ENCODE data around the gene HSP90AB1. TPM values are rescaled to one million over a fixed set of nuclear protein-coding genes. Genes with fewer than 3 reads are reported as not detected.

HSP90AB1 gene
- total RNA-seq: 1,000 to 10,000 TPM in 1 of 8 experiments, 100 to 1,000 TPM in 7; 588 to 1,345 (median 878) TPM

DNA sequence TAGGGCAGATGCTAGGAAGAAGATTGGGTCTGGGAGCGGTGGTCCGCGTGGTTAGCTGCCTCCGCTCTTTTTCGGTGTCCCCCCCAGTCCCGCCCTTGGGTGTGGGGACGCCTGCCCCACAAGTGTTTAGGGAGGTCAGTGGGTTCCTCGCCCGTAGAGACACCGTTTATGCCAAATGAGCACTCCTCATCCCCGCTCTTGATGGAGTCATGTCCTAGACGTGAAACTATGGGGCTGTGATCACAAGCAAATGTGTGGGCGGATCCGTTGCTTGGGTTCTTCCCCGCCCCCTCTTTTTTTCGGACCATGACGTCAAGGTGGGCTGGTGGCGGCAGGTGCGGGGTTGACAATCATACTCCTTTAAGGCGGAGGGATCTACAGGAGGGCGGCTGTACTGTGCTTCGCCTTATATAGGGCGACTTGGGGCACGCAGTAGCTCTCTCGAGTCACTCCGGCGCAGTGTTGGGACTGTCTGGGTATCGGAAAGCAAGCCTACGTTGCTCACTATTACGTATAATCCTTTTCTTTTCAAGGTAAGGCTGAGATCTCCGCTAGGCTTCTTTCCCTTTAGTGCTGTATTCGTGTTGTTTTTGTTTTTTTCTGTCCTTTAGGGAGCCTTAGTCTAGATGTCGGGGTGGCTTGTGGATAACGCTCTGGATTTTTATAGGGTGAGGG is at the start of gene HSP90AB1:
Gene HSP90AB1, plus strand, starts transcription at position 439 of the 675 bp plus-strand sequence. CDS start 1,529 bp downstream, outside the sequence.
- Histone ChIP-seq H3K27ac (peak within 1 kb of the TSS; percentile 96 to 97), H3K4me1 (replicated peaks in 1 of 2) (peaks cover 19 to 29% of the 10 kb centered on the region in 2 donors), H3K4me3 (peak within 1 kb of the TSS; percentile 89 to 98 (median 95))
- ATAC-seq (replicated peaks in 6 of 8): peak; percentile 66 to 78 (median 68)
- WGBS, 10 experiments: 0 to 5% (median 0%) methylated on average over 1 to 15 of the region's 34 CpGs; no CpG with 5 or more reads in 2 of the 10 experiments
- in situ Hi-C loops (cut with MboI; ENCODE audit: low pct_unique_long_range_greater_than_20kb in 2 of 9, low sequenced_read_pairs in 9 of 9, unreplicated experiment in 9 of 9): loop anchor here in 1 of 9 experiments (25.0 kb wide), 1 partner anchor 134 kb away; no protein-coding TSS in a partner anchor

DNA sequence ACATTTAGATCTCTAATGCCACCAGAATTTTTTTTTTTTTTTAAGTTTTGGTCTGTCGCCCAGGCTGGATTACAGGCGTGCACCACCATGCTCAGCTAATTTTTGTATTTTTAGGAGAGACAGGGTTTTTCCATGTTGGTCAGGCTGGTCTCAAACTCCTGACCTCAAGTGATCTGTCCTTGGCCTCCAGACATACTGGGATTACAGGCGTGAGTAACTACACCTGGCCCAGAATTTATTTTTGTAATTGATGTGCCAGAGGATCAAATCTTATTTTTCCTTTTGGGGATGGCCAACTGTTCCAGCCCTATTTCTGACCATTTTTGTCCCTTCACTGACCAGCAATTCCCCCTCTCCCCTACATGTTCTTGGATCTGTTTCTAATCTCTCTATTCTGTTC is 48.2 kb upstream of the HSP90AB1 start:
- H3K27ac ChIP-seq: no peak overlapping the region
- peaks cover 0 to 6% of the 10 kb centered on the region in 2 donors for H3K4me1 ChIP-seq (replicated peaks in 1 of 2)
- no peak overlapping the region for H3K4me3 ChIP-seq
- no peak for ATAC-seq (replicated peaks in 6 of 8)
- in situ Hi-C loops (cut with MboI; ENCODE audit: low pct_unique_long_range_greater_than_20kb in 2 of 9, low sequenced_read_pairs in 9 of 9, unreplicated experiment in 9 of 9): no loop called here
- WGBS, 10 experiments: 49 to 100% (median 90%) methylated on average over 1 to 3 of the region's 3 CpGs; no CpG with 5 or more reads in 1 of the 10 experiments

DNA sequence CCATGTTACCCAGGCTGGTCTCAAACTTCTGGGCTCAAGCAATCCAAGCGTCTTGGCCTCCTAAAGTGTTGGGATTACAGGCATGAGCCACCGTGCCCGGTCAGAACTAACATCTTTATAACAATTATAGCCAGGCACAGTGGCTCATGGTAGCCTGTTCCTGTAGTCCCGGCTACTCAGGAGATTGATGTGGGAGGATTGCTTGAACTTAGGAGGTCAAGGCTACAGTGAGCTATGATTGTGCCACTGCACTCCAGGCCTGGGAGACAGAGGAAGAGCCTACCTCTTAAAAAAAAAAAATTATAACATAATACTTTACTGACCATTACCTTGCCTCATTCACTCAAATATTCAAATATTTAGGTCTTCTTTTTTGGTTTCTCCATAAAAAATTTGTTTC is 47.0 kb upstream of the HSP90AB1 start:
- Histone ChIP-seq H3K27ac (no peak overlapping the region), H3K4me1 (replicated peaks in 1 of 2) (peaks cover 0 to 6% of the 10 kb centered on the region in 2 donors), H3K4me3 (no peak overlapping the region)
- WGBS, 10 experiments: 50 to 100% (median 72%) methylated on average over 1 to 4 of the region's 4 CpGs; no CpG with 5 or more reads in 3 of the 10 experiments
- in situ Hi-C loops (cut with MboI; ENCODE audit: low pct_unique_long_range_greater_than_20kb in 2 of 9, low sequenced_read_pairs in 9 of 9, unreplicated experiment in 9 of 9): no loop called here
- no peak for ATAC-seq (replicated peaks in 6 of 8)

DNA sequence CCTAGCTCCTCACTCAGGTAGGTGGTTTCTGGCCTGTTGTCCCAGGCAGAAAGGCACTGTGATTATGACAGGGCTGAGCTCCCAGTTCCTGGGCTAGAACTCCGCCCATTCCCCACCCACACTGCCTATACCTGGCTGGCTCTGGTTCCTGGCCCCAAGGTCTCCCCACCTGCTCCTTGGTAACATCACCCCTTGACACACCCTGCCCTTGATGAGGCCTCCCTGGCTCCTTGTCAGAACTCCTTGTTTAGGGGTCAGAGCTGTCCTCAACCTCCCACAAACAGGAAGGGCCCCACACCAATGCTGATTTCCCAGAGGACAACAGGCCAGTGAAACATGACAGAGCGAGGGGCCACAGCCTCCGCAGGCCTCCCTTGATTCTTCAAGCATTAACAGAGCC is 45.7 kb upstream of the HSP90AB1 start:
- ATAC-seq (replicated peaks in 6 of 8): no peak
- Histone ChIP-seq H3K4me1 (replicated peaks in 1 of 2) (peaks cover 0 to 6% of the 10 kb centered on the region in 2 donors), H3K27ac (no peak overlapping the region), H3K4me3 (no peak overlapping the region)
- in situ Hi-C loops (cut with MboI; ENCODE audit: low pct_unique_long_range_greater_than_20kb in 2 of 9, low sequenced_read_pairs in 9 of 9, unreplicated experiment in 9 of 9): no loop called here
- 89% methylated on average over 3 of the region's 3 CpGs; no CpG with 5 or more reads in 9 of the 10 experiments for WGBS, 10 experiments

DNA sequence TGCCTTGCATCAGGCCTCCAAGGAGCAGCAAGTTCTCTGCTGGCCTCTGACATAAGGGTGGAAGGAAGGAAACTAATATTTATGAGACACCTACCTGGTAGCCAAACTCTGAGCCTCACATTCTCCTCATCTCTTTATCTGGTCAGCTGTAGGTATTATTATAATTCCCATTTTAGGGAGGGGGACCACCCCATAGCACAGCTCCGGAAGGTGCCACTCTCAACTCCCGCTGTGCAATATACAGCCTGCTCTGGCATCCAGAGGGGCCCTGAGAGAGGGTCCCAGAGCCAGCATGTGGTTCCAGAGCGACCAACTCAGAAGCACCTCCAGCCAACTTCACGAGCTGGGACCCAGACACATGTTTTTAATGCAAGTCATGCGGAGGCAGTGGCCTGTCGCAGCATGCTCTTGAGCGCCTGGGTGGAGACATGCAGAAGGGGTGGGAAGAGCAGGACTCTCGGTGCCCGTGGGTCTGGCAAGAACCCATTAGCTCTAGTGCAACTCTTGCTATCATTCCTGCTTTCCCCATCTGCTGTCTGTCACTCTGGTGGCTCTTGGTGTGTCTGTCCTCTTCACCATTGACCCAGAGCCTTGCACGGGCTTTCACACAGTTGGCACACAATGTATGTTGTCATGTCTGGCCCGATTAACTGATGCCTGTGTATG is 45.1 kb upstream of the HSP90AB1 start:
- Histone ChIP-seq H3K4me3 (no peak overlapping the region), H3K4me1 (replicated peaks in 1 of 2) (peaks cover 2 to 11% of the 10 kb centered on the region in 2 donors), H3K27ac (no peak overlapping the region)
- WGBS, 10 experiments: 10 to 93% (median 89%) methylated on average over 2 to 7 of the region's 11 CpGs; no CpG with 5 or more reads in 4 of the 10 experiments
- ATAC-seq (replicated peaks in 6 of 8): peak in 2 of 8 experiments; percentile 69 to 81
- in situ Hi-C loops (cut with MboI; ENCODE audit: low pct_unique_long_range_greater_than_20kb in 2 of 9, low sequenced_read_pairs in 9 of 9, unreplicated experiment in 9 of 9): no loop called here

DNA sequence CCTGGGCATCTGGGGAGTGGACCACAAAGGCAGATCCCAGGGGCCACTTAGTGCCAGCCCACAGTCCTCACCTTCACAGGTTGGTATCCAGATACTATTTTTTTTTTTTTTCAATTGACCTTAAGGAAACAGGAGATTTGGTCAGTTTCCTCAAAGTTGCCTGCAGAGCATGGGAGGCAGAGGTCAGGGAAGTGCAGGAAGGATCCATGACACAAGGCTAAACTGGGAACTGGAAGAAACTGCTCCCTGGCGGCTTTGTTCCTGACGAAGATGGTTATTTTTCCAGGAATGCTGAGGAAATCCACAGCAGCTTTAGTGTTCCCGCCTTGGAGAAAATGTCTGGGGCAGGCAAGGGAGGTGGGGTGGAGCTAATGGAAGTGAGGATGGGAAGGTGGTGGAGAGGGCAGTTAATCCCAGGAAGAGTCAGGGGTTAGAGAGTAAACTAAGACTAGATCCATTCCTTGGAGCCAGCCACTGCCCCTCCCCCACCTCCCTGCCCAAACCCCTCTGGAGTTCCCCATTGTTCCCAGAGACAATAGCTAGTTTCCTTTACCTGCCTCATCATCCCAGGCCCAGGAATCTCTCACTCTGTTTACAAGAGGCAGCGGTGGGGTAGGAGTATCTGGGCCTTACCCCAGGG is 44.4 kb upstream of the HSP90AB1 start:
- 57 to 92% (median 83%) methylated on average over 1 to 4 of the region's 4 CpGs; no CpG with 5 or more reads in 5 of the 10 experiments for WGBS, 10 experiments
- Histone ChIP-seq H3K4me3 (no peak overlapping the region), H3K4me1 (replicated peaks in 1 of 2) (peaks cover 5 to 14% of the 10 kb centered on the region in 2 donors), H3K27ac (no peak overlapping the region)
- in situ Hi-C loops (cut with MboI; ENCODE audit: low pct_unique_long_range_greater_than_20kb in 2 of 9, low sequenced_read_pairs in 9 of 9, unreplicated experiment in 9 of 9): no loop called here
- ATAC-seq (replicated peaks in 6 of 8): no peak

DNA sequence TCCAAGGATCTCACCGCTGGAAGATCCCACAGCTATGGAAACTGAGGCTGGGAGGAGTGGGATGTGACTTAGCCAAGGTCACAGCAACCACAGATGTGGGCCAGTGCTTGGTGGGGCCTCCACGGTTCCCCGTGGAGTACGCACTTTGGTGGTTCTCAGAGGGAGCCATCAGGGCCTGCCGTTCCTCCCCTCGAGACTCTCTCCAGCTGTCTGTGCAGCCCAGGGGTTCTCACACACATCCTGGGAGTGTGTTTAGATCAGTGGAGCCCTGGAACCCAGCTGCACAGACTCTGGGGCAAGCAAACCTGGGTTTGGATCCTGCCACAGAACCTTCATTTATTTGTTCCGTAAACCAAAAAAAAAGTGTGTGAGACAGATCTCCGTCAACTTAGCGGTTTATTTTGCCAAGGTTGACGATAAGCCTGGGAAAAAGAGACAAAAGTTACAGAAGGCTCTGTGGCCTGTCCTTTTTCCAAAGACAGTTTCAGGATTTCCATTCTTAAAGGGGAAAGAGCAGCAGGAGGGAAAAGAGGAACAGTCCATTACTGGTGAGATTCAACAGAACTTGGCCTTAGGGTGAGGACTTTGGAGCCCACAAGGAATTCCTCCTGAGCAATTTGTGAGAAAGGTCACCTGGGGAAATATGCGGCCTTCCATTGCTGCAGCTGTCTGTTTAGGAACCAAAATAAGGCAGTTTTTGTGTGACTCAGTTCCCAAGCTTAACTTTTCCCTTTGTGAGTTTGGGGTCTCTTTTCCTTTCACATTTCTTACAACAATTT is 43.7 kb upstream of the HSP90AB1 start:
- Histone ChIP-seq H3K4me3 (no peak overlapping the region), H3K4me1 (replicated peaks in 1 of 2) (peaks cover 5 to 14% of the 10 kb centered on the region in 2 donors), H3K27ac (no peak overlapping the region)
- ATAC-seq (replicated peaks in 6 of 8): no peak
- in situ Hi-C loops (cut with MboI; ENCODE audit: low pct_unique_long_range_greater_than_20kb in 2 of 9, low sequenced_read_pairs in 9 of 9, unreplicated experiment in 9 of 9): no loop called here
- WGBS, 10 experiments: 70 to 100% (median 91%) methylated on average over 1 to 7 of the region's 11 CpGs

DNA sequence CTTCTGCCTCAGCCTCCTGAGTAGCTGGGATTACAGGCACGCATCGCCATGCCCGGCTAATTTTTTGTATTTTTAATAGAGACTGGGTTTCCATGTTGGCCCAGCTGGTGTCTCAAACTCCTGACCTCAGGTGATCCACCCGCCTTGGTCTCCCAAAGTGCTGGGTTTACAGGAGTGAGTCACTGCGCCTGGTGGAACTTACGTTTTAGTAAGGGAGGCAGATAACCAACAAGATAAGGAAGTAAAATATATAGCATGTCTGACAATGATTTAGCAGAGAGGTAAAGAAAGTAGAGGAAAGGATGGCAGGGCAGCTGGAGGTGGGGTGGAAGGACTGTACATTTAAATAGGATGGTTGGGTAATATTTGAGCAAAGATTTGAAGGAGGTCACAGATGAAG is 42.9 kb upstream of the HSP90AB1 start:
- 84 to 100% (median 97%) methylated on average over 1 to 5 of the region's 6 CpGs; no CpG with 5 or more reads in 2 of the 10 experiments for WGBS, 10 experiments
- in situ Hi-C loops (cut with MboI; ENCODE audit: low pct_unique_long_range_greater_than_20kb in 2 of 9, low sequenced_read_pairs in 9 of 9, unreplicated experiment in 9 of 9): no loop called here

DNA sequence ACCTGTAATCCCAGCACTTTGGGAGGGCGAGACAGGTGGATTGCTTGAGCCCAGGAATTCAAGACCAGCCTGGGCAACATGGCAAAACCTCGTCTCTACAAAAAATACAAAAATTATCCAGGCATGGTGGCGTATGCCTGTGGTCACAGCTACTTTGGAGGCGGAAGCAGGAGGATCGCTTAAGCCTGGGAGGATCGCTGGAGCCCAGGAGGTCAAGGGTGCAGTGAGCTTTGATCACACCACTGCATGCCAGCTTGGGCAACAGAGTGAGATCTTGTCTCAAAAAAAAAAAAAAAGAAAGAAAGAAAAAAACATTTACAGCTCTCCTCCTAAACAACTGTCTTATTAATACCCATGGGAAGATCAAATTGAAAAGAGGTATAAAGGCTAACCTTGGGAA is 38.9 kb upstream of the HSP90AB1 start:
- Histone ChIP-seq H3K4me3 (no peak overlapping the region), H3K27ac (no peak overlapping the region), H3K4me1 (replicated peaks in 1 of 2) (peaks cover 5 to 9% of the 10 kb centered on the region in 2 donors)
- 0 to 97% (median 87%) methylated on average over 1 to 6 of the region's 6 CpGs; no CpG with 5 or more reads in 1 of the 10 experiments for WGBS, 10 experiments
- in situ Hi-C loops (cut with MboI; ENCODE audit: low pct_unique_long_range_greater_than_20kb in 2 of 9, low sequenced_read_pairs in 9 of 9, unreplicated experiment in 9 of 9): no loop called here
- no peak for ATAC-seq (replicated peaks in 6 of 8)

More for the DNA sequence above, 42.9 kb upstream of the HSP90AB1 start:
- Histone ChIP-seq H3K27ac (no peak overlapping the region), H3K4me3 (no peak overlapping the region), H3K4me1 (replicated peaks in 1 of 2) (peaks cover 5 to 14% of the 10 kb centered on the region in 2 donors)
- no peak for ATAC-seq (replicated peaks in 6 of 8)

DNA sequence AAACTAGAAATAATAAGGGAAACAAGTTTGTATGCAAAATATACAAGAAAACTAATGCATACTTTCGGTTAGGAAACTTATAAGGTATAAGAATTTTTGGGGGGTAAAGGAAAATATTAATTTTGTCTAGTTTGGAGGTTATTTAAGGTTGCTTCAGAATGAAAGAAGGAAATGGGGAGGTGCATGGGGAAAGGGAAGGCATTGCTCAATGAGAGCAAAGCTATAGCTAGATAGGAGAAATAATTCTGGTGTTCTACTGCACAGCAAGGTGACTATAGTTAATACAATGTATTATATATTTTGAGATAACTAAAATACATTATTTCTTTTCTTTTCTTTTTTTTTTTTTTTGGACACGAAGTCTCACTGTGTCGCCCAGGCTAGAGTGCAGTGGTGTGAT is 35.6 kb upstream of the HSP90AB1 start:
- 29 to 91% (median 74%) methylated on average over 1 to 3 of the region's 3 CpGs for WGBS, 10 experiments
- Histone ChIP-seq H3K4me1 (replicated peaks in 1 of 2) (peaks cover 5 to 10% of the 10 kb centered on the region in 2 donors), H3K4me3 (no peak overlapping the region), H3K27ac (no peak overlapping the region)
- ATAC-seq (replicated peaks in 6 of 8): no peak
- in situ Hi-C loops (cut with MboI; ENCODE audit: low pct_unique_long_range_greater_than_20kb in 2 of 9, low sequenced_read_pairs in 9 of 9, unreplicated experiment in 9 of 9): no loop called here

DNA sequence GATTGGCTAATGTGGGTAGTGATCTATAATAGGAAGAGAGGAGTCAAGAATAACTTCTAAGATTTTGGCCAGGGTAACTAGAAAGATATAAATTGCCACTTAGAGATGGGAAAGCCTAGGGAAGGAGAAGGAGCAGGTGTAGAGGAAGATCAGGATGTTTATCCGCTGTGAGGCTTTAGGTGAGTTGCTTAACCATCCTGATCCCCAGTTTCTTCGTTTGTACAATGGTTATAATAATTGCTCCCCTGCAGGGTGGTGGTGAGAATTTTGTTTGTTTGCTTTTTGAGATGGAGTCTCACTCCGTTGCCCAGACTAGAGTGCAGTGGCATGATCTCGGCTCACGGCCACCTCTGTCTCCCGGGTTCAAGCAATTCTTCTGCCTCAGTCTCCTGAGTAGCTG is 32.6 kb upstream of the HSP90AB1 start:
- whole genome bisulfite sequencing, 10 experiments: 52 to 100% (median 82%) methylated on average over 1 to 5 of the region's 6 CpGs; no CpG with 5 or more reads in 4 of the 10 experiments
- in situ Hi-C loops (cut with MboI; ENCODE audit: low pct_unique_long_range_greater_than_20kb in 2 of 9, low sequenced_read_pairs in 9 of 9, unreplicated experiment in 9 of 9): no loop called here
- Histone ChIP-seq H3K27ac (no peak overlapping the region), H3K4me1 (replicated peaks in 1 of 2) (peaks cover 13 to 27% of the 10 kb centered on the region in 2 donors), H3K4me3 (no peak overlapping the region)
- no peak for ATAC-seq (replicated peaks in 6 of 8)

DNA sequence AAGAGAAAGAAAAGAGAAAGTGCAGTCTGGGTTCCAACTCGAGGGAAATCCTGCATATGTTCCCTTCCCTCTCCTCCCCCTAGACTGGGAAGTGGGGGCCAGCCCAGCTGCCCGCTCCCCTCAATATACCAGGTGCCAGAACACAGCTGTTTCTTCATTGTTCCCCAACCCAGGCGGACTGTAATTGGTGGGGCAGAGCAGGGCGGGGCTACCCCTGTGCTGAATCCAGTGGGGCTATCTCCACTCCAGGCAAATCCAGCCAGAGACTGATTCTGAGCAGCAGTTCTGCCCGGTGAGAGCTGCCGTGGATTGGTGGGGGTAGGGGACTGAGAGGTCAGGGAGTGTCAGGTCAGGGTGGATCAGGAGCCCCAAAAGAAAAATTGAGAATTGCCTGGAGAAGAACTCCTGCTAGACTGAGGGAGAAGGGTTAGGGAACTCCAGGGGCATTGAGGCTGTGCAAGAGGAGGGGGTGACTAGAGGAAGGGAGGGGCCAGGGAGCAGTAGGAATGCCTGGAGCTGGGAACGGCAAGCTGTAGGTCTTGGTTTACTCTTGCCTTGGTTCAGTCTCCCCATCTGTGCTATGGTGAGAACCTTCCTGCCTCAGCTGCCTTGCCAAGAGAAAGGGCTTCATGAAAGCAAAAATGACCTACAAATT is 30.1 kb upstream of the HSP90AB1 start, which contains the start of gene MYMX:
Gene MYMX, plus strand, starts transcription at position 250 of the 655 bp plus-strand sequence. CDS start 546 bp downstream, outside the sequence.
- WGBS, 10 experiments: 0 to 80% (median 3%) methylated on average over 1 to 6 of the region's 7 CpGs; no CpG with 5 or more reads in 1 of the 10 experiments
- ATAC-seq (replicated peaks in 6 of 8): peak in 2 of 8 experiments; percentile 4 to 5
- no peak within 1 kb of the TSS for H3K4me3 ChIP-seq
- in situ Hi-C loops (cut with MboI; ENCODE audit: low pct_unique_long_range_greater_than_20kb in 2 of 9, low sequenced_read_pairs in 9 of 9, unreplicated experiment in 9 of 9): no loop called here
- H3K27ac ChIP-seq: peak within 1 kb of the TSS in 1 of 2 donors; percentile 13
- H3K4me1 ChIP-seq (replicated peaks in 1 of 2): peaks cover 19 to 35% of the 10 kb centered on the region in 2 donors
